Vagina (tissue), 2 donors: ENCODE results near the gene NFIA. TPM values are rescaled to one million over a fixed set of nuclear protein-coding genes. Genes with fewer than 3 reads are reported as not detected.
A peak's percentile ranks its signal among the peaks of the same experiment; 100 is the strongest.

Experiments used
- DNase-seq, 2 donors: peaks; one replicate each; pipeline ENCODE4 v3.0.0-alpha.2; 2017; ENCODE audit errors: extremely low spot score in 2 of 2
- H3K27ac ChIP-seq: fragments of 200-600 bp; sonication (generic); one replicate; pipeline ENCODE4 v1.5.1; 2019
- H3K27me3 ChIP-seq: fragments of 200-600 bp; sonication (generic); one replicate; pipeline ENCODE4 v1.5.1; 2019
- H3K36me3 ChIP-seq, 2 donors: fragments of 200-600 bp; sonication (generic); one replicate each; pipeline ENCODE4 v1.5.1; 2017 to 2019
- H3K4me1 ChIP-seq: fragments of 200-600 bp; sonication (generic); one replicate; pipeline ENCODE4 v1.5.1; 2019
- H3K4me3 ChIP-seq, 2 donors: fragments of 200-600 bp; sonication (generic); 1 replicate in 1 of 2; 2 replicates in 1 of 2; pipeline ENCODE4 v1.5.1; 2016 to 2019
- H3K9me3 ChIP-seq: fragments of 200-600 bp; sonication (generic); one replicate; pipeline ENCODE4 v1.5.1; 2019
- CTCF ChIP-seq, 3 experiments: fragments of 450-650 bp in 2 of 3; fragments of 200-600 bp in 1 of 3; sonication (generic) in 1 of 3; IDR thresholded peaks; one replicate each; pipeline ENCODE4 v1.5.1; 2017 to 2019; ENCODE audit warnings: antibody characterized with exemption in 3 of 3, mild to moderate bottlenecking in 2 of 3, moderate library complexity in 2 of 3
- POLR2A ChIP-seq, 2 donors: fragments of 450-650 bp; IDR thresholded peaks; one replicate each; pipeline ENCODE4 v1.6.1; 2017; ENCODE audit warnings: antibody characterized with exemption in 2 of 2, mild to moderate bottlenecking in 2 of 2, moderate library complexity in 2 of 2
- POLR2AphosphoS5 ChIP-seq, 2 donors: sonication (generic); formaldehyde crosslinking; IDR thresholded peaks; one replicate each; pipeline ENCODE4 v1.9.0; 2017; ENCODE audit warnings: antibody characterized with exemption in 2 of 2, mild to moderate bottlenecking in 2 of 2, low read depth in 1 of 2; ENCODE audit not compliant: insufficient read depth in 1 of 2
- intact Hi-C: fragments of 100-400 bp; cut with DNase I; formaldehyde crosslinking; loops from one replicate; pipeline ENCODE4 v1.15.1; 2023
- total RNA-seq: library from RNA; depleted of rRNA; stranded (reverse); fragments of >200 nt; gene quantifications from one replicate; pipeline ENCODE4 v1.2.3, GENCODE V29; 2016

The NFIA gene
- total RNA-seq, 1 donor from 2014 or later = 59.2 TPM

- Histone ChIP-seq H3K27me3 (no peaks in the 10 kb centered on the region), H3K4me3 (peak overlapping the region; percentile 93 to 94), H3K27ac (peak overlapping the region; percentile 95), H3K36me3 (peaks cover 0 to 9% of the 10 kb centered on the region in 2 donors), H3K9me3 (no peaks in the 10 kb centered on the region), H3K4me1 (peaks cover 59% of the 10 kb centered on the region)
- intact Hi-C loops = loop anchor here (5.0 to 10.0 kb wide), 2 partner anchors 251 to 368 kb away; no protein-coding TSS in a partner anchor
- DNase-seq = no peak
- TF ChIP-seq CTCF (IDR thresholded peaks at IDR 0.05) (no peak), POLR2AphosphoS5 (IDR thresholded peaks at IDR 0.05; ENCODE audit: insufficient read depth in 1 of 2, low read depth in 1 of 2) (no peak), POLR2A (IDR thresholded peaks at IDR 0.05) (no peak)
These were observed 1.6 kb downstream of the NFIA start for GRCh38 chr1:61083807-61084440.

DNA sequence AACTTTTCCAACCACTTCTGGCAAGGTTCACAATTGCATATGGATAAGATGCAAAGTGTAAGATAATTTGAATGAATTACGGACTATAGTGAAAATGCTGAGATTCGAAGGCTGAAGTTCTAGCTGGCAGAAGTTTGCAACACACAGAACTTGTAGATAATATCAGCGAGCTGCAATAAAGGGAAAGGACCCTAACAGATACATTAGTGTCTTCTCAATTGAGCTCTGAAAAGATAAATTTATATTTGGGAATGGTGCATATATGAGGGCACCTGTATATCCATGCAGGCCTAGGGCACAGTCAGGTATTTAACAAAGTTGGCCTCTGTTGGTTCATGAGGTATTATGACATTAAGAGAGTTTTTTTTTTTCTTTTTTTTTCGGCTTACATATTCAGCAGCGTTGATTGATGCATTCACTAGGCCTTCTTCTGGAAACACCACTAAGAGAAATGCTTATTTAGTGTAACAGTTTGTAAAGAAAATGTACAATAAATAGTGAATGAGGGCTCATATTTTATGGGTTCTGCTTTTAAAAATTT, 2.2 kb downstream of the NFIA start:
- peaks cover 0 to 9% of the 10 kb centered on the region in 2 donors for H3K36me3 ChIP-seq
- peak overlapping the region; percentile 95 for H3K27ac ChIP-seq
- TF ChIP-seq POLR2AphosphoS5 (IDR thresholded peaks at IDR 0.05; ENCODE audit: insufficient read depth in 1 of 2, low read depth in 1 of 2) (no peak), CTCF (IDR thresholded peaks at IDR 0.05) (no peak), POLR2A (IDR thresholded peaks at IDR 0.05) (no peak)
- DNase-seq = no peak
- no peaks in the 10 kb centered on the region for H3K9me3 ChIP-seq
- H3K4me3 ChIP-seq = peak overlapping the region; percentile 93 to 94
- intact Hi-C loops = loop anchor here (5.0 to 10.0 kb wide), 2 partner anchors 250 to 368 kb away; no protein-coding TSS in a partner anchor
- no peaks in the 10 kb centered on the region for H3K27me3 ChIP-seq
- H3K4me1 ChIP-seq = peaks cover 52% of the 10 kb centered on the region

- peaks cover 0 to 9% of the 10 kb centered on the region in 2 donors for H3K36me3 ChIP-seq
- no peaks in the 10 kb centered on the region for H3K9me3 ChIP-seq
- no peaks in the 10 kb centered on the region for H3K27me3 ChIP-seq
- TF ChIP-seq POLR2A (IDR thresholded peaks at IDR 0.05) = no peak
- no peak for TF ChIP-seq CTCF (IDR thresholded peaks at IDR 0.05)
- no peak for TF ChIP-seq POLR2AphosphoS5 (IDR thresholded peaks at IDR 0.05; ENCODE audit: insufficient read depth in 1 of 2, low read depth in 1 of 2)
- H3K27ac ChIP-seq = peak overlapping the region; percentile 95
- H3K4me3 ChIP-seq = peak overlapping the region; percentile 12 to 94
- intact Hi-C loops = loop anchor here (10.0 kb wide), 1 partner anchor 249 kb away; no protein-coding TSS in a partner anchor
- no peak for DNase-seq
- H3K4me1 ChIP-seq = peaks cover 44% of the 10 kb centered on the region
These were observed 3.0 kb downstream of the NFIA start for GRCh38 chr1:61085206-61085982.

DNA sequence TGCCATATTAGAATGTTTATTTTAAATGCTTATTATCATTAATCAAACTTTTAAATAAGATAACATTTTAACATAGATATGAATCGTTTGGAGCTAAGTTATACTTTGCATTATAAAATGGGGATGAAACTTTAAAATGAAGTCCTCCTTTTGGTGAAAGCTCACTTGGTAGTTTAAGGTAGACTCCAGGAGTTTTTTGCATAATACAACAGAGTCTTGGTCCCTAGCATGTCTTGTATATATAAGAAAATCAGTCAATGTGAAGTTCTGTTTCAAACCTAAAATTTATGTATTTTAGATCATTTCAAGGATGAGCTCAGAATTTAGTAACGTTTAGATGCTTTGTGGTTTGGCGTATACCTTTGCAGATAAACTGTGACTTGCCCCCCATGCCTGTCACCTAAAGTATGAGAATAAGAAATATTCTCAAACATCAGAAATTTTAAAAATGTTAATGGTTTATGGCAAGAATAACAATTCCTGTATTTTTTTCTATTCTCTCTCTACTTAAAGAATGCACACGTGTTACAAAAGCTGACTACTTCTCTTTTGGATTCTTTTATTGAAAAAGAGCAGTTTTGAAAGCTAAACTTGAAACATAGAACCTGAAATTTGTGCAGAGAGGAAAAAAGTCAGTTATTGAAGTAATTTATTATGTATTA, 3.8 kb downstream of the NFIA start:
- DNase-seq = no peak
- Histone ChIP-seq H3K4me1 (peaks cover 43% of the 10 kb centered on the region), H3K27me3 (no peaks in the 10 kb centered on the region), H3K36me3 (peaks cover 0 to 9% of the 10 kb centered on the region in 2 donors), H3K9me3 (no peaks in the 10 kb centered on the region), H3K4me3 (peak overlapping the region in 1 of 2 donors; percentile 94), H3K27ac (peak overlapping the region; percentile 95)
- TF ChIP-seq POLR2A (IDR thresholded peaks at IDR 0.05) (no peak), CTCF (IDR thresholded peaks at IDR 0.05) (no peak), POLR2AphosphoS5 (IDR thresholded peaks at IDR 0.05; ENCODE audit: insufficient read depth in 1 of 2, low read depth in 1 of 2) (no peak)
- intact Hi-C loops = loop anchor here (10.0 kb wide), 1 partner anchor 249 kb away; no protein-coding TSS in a partner anchor
